Cardiac fibroblast (primary cell): Measurements from ENCODE around the gene ACIN1.

ENCODE experiments used
- DNase-seq, 2 donors: peaks; one replicate each; pipeline versions ENCODE4 v3.0.0 to v3.0.0-alpha.2; 2010; ENCODE audit warnings: low read depth in 2 of 2
- H3K4me3 ChIP-seq, 2 donors: replicated peaks in 1 of 2; 1 replicate in 1 of 2; 2 replicates in 1 of 2; pipeline ENCODE4 v1.5.1; 2011; ENCODE audit warnings: low read depth in 2 of 2, low read length in 2 of 2, mild to moderate bottlenecking in 2 of 2, moderate library complexity in 1 of 2
- CTCF ChIP-seq: IDR thresholded peaks from one replicate; pipeline ENCODE4 v1.5.1; 2011; ENCODE audit warnings: low read depth, mild to moderate bottlenecking, low read length, inconsistent platforms

Gene ACIN1

GRCh38 chr14:23118506-23119362 is 23.8 kb upstream of the ACIN1 start, which contains the start of gene CEBPE:
TSS of gene CEBPE (minus strand) at chr14:23119255. CDS start at chr14:23119091, 164 bp downstream.
- TF ChIP-seq CTCF, result no peak
- no peak within 1 kb of the TSS for H3K4me3 ChIP-seq
- no peak for DNase-seq

GRCh38 chr14:23117371-23118020 is 22.6 kb upstream of the ACIN1 start:
- TF ChIP-seq CTCF, result no peak
- no peak for DNase-seq
- H3K4me3 ChIP-seq, result no peak overlapping the region

DNA sequence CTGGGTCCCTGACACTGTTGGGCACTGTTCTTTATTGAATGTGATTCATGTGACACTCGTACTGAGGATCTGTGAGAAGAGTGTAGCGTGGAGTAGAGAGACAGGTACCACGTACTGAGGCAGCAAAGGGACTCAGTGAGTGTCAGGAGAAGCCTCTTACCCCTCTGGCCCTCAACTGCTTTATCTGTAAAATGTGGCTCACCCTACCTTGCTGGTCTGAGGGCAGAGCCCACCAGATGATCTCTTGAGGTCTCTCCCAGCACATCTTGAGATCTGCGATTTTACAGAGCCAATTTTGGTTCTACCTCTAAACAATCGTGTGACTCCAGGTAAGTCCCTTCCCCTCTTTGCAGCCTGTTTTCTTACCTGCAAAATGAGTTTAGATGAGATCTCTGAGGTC is 21.0 kb upstream of the ACIN1 start:
- TF ChIP-seq CTCF, result no peak
- H3K4me3 ChIP-seq, result no peak overlapping the region
- DNase-seq, result no peak

DNA sequence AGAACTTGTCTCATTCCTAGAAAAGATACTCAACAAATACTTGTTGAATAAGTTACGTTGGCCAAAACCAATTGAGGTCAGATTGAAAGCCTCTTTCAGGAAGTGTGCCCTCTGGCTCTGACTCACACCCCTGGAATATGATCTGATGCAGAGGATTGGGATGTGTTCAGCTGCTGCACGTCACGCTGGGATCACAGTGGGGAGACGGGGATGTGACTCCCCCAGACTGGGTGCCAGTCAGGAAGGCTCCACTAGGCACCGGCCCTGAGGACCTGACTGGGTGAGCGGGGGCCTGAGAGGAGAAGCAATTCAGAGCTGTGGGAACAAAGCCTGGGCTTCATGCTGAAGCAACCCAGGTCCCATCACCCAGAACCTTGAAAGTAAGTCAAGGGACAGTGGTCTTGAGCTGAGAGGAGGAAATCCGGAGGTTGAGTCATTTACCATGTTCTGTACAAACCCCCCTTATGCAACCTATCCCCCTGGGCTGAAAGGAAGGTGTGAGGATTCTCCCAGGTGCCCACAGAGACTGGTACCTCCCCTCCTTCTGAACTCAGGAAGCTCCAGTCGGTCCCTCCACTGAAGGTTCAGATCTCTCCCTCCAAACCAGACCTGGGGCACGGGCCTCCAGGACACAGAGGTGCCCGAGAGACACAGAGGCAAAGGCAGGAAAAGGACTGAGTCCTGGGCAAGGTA is 20.2 kb upstream of the ACIN1 start:
- TF ChIP-seq CTCF, result no peak
- no peak overlapping the region for H3K4me3 ChIP-seq
- peak; percentile 94 to 96 for DNase-seq

- DNase-seq, result no peak
- peak; percentile 4 for TF ChIP-seq CTCF
- no peak overlapping the region for H3K4me3 ChIP-seq
Observed at GRCh38 chr14:23114669-23115038, 19.7 kb upstream of the ACIN1 start.

DNA sequence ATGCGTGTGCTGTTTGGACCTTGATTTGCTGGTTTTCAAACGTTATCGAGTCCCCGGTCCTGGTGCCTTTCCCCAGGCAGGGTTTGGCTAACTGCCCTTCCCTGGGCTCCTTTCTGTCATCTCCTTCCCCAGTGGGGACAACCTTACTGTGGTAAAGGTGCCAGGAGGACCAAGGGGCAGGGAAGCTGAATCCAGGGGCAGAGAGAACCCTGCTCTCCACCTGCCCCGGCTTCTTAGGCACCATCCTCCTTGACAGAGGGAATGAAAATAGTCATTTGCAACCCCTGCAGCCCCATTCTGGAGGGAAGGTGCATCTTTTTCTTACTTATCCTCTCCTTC is 19.2 kb upstream of the ACIN1 start:
- no peak for TF ChIP-seq CTCF
- DNase-seq, result no peak
- H3K4me3 ChIP-seq, result no peak overlapping the region
